ENCODE results near the gene KMT5B.

The KMT5B gene

GRCh38 chr11:68179847-68180246 lies 33.2 kb downstream of the KMT5B start:
- DNase-seq (ENCODE audit: low read depth): no peak

- no peak for DNase-seq (ENCODE audit: low read depth)
Measured at GRCh38 chr11:68177877-68178276, 35.2 kb downstream of the KMT5B start.

GRCh38 chr11:68173926-68174325 lies 39.2 kb downstream of the KMT5B start:
- no peak for DNase-seq (ENCODE audit: low read depth)

- no peak for DNase-seq (ENCODE audit: low read depth)
Measured at GRCh38 chr11:68169442-68169841, 43.7 kb downstream of the KMT5B start.

DNA sequence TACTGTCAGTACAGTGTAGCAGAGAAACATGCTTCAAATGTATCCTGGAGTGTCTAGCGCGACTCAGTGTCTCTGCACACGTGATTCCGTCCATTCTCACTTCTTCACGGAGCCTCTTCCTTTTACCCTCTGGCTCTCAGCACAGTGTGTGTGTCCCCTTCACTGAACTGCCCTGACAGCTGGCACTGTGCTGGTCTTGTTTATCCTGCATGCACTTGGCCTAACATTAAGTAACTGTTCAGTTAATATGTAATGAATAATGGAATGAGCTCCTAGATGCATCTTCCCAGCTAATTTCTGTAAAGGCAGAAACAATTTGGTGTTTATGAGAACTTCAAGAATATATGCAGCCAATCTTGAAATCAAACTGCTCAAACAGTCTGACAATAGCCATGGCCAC lies 44.4 kb downstream of the KMT5B start:
- no peak for DNase-seq (ENCODE audit: low read depth)

GRCh38 chr11:68167474-68167873 lies 45.6 kb downstream of the KMT5B start:
- DNase-seq (ENCODE audit: low read depth): no peak

DNA sequence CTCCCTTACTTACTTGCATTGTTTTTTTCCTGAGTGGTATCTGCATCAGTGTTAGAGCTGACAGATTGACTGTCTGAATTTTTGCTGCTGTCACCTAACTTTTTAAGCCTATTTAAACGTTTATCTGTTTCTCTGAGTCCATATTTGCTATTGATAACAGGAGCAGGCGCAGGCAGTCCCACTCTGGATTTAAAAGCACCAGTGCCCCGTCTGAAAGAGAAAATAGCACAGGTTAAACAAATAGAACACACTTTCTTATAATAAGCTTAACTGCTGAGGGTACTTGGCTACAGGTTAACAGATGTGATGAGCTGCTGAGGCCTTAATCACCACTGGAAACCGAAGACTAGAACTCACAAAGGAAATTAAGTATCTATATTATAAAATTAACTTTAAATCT lies 46.1 kb downstream of the KMT5B start:
- no peak for DNase-seq (ENCODE audit: low read depth)

DNA sequence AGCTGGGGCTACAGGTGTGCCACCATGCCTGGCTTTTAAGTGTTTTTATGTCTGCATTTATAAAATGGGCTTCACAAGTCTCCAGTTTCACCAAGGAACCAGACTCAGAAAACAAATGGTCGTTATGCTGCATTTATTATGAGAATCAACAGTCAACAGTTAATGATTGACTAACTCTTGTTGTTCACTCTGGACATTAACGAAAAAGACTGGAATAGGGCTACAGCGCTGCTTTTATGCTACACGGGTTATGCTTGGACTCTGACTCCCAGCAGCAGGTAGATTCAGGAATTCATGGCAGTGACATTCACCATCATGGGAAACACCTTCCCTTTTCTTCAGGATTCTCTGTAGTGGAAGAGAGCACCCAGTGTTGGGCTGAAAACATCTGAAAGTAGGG lies 47.5 kb downstream of the KMT5B start:
- DNase-seq (ENCODE audit: low read depth): no peak

DNA sequence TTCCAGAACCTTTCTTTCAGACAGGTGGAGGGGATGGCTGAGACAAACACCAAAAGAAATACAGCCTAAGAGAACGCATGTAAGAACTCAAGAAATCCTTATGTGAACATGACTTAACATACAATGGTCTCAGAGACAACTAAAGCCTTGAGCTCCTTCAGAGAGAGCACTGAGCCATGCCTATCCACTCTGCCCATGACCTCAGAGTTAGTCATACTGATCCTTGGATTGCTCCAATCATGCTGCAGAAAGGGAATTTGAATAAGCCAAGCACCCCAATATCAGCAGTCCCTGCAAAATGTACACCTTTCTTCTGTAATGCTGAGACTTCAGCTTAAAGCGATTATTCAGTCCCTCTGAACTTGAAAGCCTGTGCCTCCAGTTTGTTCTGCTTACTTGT lies 48.7 kb downstream of the KMT5B start:
- DNase-seq (ENCODE audit: low read depth): no peak

DNA sequence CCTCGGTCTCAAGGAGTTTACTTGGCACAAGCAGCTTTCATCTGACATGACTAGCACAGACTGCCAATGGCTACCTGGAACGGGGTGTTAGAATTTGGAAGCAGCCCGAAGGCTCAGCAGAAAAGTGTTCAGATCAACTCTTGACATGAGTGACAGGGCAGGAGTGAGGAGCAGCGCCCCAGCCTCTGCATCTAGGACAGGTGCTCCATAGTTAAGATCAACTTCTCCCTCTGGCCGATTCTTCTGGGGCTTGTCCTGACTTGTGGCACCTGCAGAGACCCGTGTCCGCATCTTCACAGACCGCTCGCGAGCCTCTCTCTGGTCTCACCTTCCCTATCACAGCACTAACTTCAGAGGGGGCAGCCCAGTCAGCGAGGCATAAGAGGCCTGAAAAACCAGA lies 49.4 kb downstream of the KMT5B start:
- no peak for DNase-seq (ENCODE audit: low read depth)

DNA sequence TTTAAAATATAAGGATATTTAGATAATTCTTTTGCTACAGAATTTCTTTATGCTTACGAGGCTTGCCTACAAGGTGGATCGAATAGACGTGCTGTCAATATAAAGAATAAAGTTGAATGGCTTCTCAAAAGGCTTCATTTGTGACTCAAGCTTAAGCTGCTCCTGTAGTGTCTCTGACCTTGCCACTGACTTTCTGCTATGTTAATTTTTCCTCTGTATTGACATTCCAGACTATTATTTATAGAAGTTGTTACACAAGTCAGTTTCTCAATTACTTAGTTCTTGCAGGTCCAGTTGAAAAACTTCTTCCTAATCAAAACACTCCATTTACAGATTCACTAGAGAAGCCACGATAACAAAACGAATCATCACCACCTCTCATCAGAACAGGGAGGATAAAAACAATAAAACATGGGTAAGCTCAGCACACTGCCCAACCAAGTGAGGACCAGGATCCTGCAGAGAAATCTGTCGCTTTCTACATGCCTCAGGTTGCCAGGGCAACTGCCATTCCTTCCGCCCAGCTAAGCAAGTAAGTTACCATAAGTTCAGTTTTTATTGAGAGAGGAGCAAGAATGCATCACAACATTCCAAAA lies 52.9 kb downstream of the KMT5B start:
- DNase-seq (ENCODE audit: low read depth): no peak

GRCh38 chr11:68159665-68160064 lies 53.4 kb downstream of the KMT5B start:
- no peak for DNase-seq (ENCODE audit: low read depth)

- no peak for DNase-seq (ENCODE audit: low read depth)
Measured at GRCh38 chr11:68159161-68159560, 53.9 kb downstream of the KMT5B start.

- DNase-seq (ENCODE audit: low read depth): no peak
Measured at GRCh38 chr11:68158580-68158979, 54.5 kb downstream of the KMT5B start.

DNA sequence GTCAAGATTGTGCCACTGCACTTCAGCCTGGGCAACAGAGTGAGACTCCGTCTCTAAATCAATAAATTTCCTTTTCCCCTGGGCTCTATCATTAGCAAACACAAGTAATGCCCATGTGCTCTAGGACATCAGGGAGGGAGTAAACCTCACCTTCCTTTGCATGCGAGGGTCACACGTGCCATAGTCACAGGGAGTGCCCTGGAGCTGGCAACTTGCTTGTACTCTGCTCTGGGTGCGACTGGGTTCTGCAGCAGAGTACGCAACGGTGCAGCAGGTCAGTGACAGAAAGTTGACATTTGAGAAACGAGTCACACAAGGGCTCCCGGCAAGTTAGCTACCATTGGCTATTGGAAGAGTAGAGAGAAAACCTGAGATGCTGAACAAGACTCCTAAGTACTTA lies 59.4 kb downstream of the KMT5B start:
- DNase-seq (ENCODE audit: low read depth): no peak

DNA sequence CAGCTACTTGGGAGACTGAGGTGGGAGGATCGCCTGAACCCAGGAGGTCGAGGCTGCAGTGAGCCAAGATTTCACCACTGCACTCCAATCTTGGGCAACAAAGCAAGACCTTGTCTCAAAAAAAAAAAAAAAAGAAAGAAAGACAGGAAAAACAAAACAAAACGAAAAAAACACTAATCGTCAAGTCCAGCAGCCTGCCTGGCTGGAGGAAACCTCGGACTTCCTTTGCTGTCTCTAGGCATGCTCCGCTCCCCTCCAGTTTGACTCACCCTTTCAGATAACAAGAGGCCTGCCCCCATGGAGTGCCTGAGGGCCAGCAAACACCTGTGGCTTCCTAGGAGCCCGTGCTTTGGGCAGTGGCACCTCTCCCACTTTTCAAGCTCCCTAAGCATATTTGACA lies 63.1 kb downstream of the KMT5B start:
- no peak for DNase-seq (ENCODE audit: low read depth)

- DNase-seq (ENCODE audit: low read depth): no peak
Measured at GRCh38 chr11:68149417-68149816, 63.7 kb downstream of the KMT5B start.

DNA sequence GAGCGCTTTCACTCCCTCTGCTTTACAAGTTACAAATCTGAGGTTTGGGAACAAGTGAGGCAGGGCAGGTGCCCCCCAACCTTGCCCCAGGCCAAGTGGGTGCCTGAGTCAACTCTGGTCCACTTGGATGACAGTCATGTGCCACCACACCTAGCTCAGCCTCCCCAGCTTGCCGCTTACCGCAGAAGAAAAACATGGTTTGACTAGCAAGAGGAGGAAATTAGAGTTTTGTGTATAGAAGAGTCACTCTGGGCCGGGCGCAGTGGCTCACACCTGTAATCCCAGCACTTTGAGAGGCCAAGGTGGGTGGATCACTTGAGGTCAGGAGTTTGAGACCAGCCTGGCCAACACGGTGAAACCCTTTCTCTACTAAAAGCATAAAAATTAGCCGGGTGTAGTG lies 64.2 kb downstream of the KMT5B start:
- DNase-seq (ENCODE audit: low read depth): no peak

DNA sequence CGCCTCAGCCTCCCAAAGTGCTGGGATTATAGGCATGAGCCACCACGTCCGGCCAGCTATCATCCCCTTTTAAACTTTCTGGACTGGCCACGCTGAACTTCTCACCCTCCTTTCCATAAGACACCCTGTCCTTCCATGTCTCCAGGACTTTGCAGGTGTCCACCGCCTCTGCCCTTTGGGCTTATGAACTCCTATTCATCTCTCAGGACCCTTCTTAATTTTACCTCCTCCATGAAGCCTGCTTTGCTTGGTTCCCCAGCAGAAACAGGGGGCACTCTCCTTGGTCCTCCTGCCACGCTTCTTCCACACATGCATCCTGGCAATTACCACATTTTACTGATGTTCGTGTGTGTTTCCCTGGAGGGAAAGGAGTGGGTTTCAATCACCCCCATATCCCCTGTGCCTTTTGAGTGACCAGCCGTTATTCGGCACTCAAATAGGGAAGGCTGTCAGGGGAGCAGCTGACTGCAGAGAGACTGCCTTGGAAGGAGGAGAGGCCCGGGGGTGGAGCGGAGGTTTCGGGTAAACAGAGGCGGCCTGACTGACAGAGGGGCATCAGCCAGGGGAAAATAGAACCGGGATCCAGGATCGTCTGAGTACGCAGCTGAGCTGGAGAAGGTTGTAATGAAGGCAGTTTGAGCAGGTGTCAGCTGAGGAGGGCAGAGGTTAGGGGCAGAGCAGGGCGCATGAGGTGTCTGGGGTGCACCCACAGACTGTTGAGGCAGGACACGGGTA lies 64.9 kb downstream of the KMT5B start:
- DNase-seq (ENCODE audit: low read depth): no peak

DNA sequence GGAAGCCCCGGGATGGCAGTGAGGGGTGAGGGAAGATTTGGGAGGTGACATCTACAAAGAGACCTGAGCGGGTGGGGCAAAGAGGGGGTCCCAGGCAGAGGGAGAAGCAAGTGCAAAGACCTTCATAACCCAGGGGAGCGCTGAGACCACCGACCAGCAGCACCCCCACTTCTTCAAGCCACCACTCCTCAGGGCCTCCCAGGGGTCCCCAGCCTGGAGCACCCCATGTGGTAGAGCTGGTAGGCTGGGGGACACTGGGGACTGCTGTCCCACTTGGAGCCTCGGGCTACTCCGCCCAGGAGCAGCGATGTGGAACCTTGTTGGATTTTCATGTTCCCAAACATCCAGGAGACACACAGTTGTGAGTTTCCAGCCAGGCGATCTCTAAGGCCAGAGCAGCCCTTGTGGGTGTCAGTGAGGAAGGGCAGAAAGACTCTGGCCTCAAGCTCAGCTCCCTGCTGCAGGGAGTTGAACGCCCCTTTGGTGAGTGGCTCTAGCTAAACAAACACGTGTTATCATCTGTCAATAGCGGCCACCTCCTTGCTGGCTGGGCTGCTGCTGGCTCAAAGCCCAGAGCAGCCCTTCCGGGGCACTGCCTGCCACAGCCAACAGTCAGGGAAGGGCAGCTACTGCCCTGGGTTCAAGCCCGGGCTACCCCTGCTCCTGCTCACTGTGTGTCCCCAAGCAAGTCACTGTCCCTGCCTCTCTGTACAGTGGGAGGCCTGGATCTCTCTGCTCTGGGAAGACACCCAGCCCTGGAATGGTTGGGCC lies 66.2 kb downstream of the KMT5B start:
- DNase-seq (ENCODE audit: low read depth): no peak

GRCh38 chr11:68146010-68146540 lies 67.0 kb downstream of the KMT5B start:
- DNase-seq (ENCODE audit: low read depth): no peak

- DNase-seq (ENCODE audit: low read depth): no peak
Measured at GRCh38 chr11:68145120-68145866, 67.8 kb downstream of the KMT5B start.

Measured in activated T-helper 1 cell treated with Interleukin-2 at 50 U/mL for 16 hours (primary cell).